Esophagus muscularis mucosa (tissue), 4 donors: Measurements from ENCODE around the gene PLAU. TPM values are rescaled to one million over a fixed set of nuclear protein-coding genes. Genes with fewer than 3 reads are reported as not detected.
"Not testable (repeated sequence)": the region's sequence is repeated elsewhere in the genome, so short reads cannot be mapped to it uniquely, and the experiment has no call there.

Source experiments
- DNase-seq: peaks from one replicate; pipeline ENCODE4 v3.0.0-alpha.2; 2017; ENCODE audit errors: extremely low spot score
- H3K27ac ChIP-seq, 4 donors: fragments of 200-600 bp; sonication (generic); replicated peaks in 1 of 4; 1 replicate in 3 of 4; 2 replicates in 1 of 4; pipeline ENCODE4 v1.5.1; 2016 to 2019; ENCODE audit warnings: mild to moderate bottlenecking in 1 of 4
- H3K27me3 ChIP-seq, 4 donors: fragments of 200-600 bp; sonication (generic); one replicate each; pipeline versions ENCODE4 v1.5.1 to v1.6.0; 2016 to 2019
- H3K36me3 ChIP-seq, 4 donors: fragments of 200-600 bp; sonication (generic); one replicate each; pipeline ENCODE4 v1.5.1; 2016 to 2019
- H3K4me1 ChIP-seq, 4 donors: fragments of 200-600 bp; sonication (generic); one replicate each; pipeline ENCODE4 v1.5.1; 2016 to 2019
- H3K4me3 ChIP-seq, 4 donors: fragments of 200-600 bp; sonication (generic); 1 replicate in 2 of 4; 2 replicates in 2 of 4; pipeline ENCODE4 v1.5.1; 2016 to 2019; ENCODE audit warnings: mild to moderate bottlenecking in 4 of 4, moderate library complexity in 1 of 4
- H3K9me3 ChIP-seq, 4 donors: fragments of 200-600 bp; sonication (generic); 1 replicate in 3 of 4; 2 replicates in 1 of 4; pipeline ENCODE4 v1.5.1; 2016 to 2019
- CTCF ChIP-seq, 3 experiments: fragments of 200-600 bp in 2 of 3; fragments of 450-650 bp in 1 of 3; sonication (generic) in 2 of 3; IDR thresholded peaks; one replicate each; pipeline ENCODE4 v1.5.1; 2017 to 2019; ENCODE audit warnings: antibody characterized with exemption in 3 of 3, mild to moderate bottlenecking in 2 of 3, moderate library complexity in 1 of 3
- EP300 ChIP-seq: sonication (generic); formaldehyde crosslinking; IDR thresholded peaks from one replicate; pipeline ENCODE4 v1.6.1; 2017; ENCODE audit warnings: antibody characterized with exemption
- POLR2A ChIP-seq: fragments of 450-650 bp; IDR thresholded peaks from one replicate; pipeline ENCODE4 v1.6.1; 2017; ENCODE audit warnings: antibody characterized with exemption, moderate library complexity, mild to moderate bottlenecking, low read depth
- POLR2AphosphoS5 ChIP-seq, 2 donors: sonication (generic); formaldehyde crosslinking; IDR thresholded peaks; one replicate each; pipeline ENCODE4 v1.6.1; 2017; ENCODE audit warnings: antibody characterized with exemption in 2 of 2
- WGBS: methylation state at CpG from one replicate; pipeline ENCODE4 v1.1.5; 2018; 5-methylcytosine and 5-hydroxymethylcytosine counted together
- intact Hi-C: fragments of 100-400 bp; cut with DNase I; formaldehyde crosslinking; loops from one replicate; pipeline ENCODE4 v1.15.1; 2023
- total RNA-seq, 4 donors: library from RNA; depleted of rRNA; stranded (reverse); fragments of >200 nt; gene quantifications; one replicate each; pipeline versions ENCODE4 v1.1.0 to v1.2.1, GENCODE V29; 2016

Gene PLAU
- total RNA-seq, 4 donors from 2014 or later = 4.2 to 38.3 (median 6.9) TPM

- 94% methylated on average over 5 of the region's 5 CpGs for WGBS
- no peaks in the 10 kb centered on the region for H3K9me3 ChIP-seq
- peaks cover 32 to 35% (median 34%) of the 10 kb centered on the region in 4 donors for H3K4me1 ChIP-seq
- no peak for DNase-seq
- H3K36me3 ChIP-seq = no peaks in the 10 kb centered on the region
- H3K27me3 ChIP-seq = no peaks in the 10 kb centered on the region
- TF ChIP-seq EP300 = no peak
- TF ChIP-seq POLR2A = no peak
- H3K4me3 ChIP-seq = no peak overlapping the region
- no peak overlapping the region for H3K27ac ChIP-seq
- intact Hi-C loops = no loop called here
These were observed 20.7 kb upstream of the PLAU start for GRCh38 chr10:73890261-73890660.

GRCh38 chr10:73890830-73891229 is 20.1 kb upstream of the PLAU start:
- WGBS = 63% methylated on average over 3 of the region's 3 CpGs
- intact Hi-C loops, DNase-seq, H3K27me3 ChIP-seq, H3K27ac ChIP-seq, H3K4me3 ChIP-seq, H3K9me3 ChIP-seq, H3K36me3 ChIP-seq: not testable (repeated sequence)
- peaks cover 32 to 35% (median 34%) of the 10 kb centered on the region in 4 donors for H3K4me1 ChIP-seq

- Histone ChIP-seq H3K36me3 (no peaks in the 10 kb centered on the region), H3K27me3 (no peaks in the 10 kb centered on the region), H3K27ac (no peak overlapping the region), H3K4me1 (peaks cover 27 to 29% (median 27%) of the 10 kb centered on the region in 4 donors), H3K9me3 (no peaks in the 10 kb centered on the region), H3K4me3 (no peak overlapping the region)
- no peak for DNase-seq
- 88% methylated on average over 5 of the region's 5 CpGs for WGBS
- TF ChIP-seq POLR2A (no peak), POLR2AphosphoS5 (IDR thresholded peaks at IDR 0.05) (no peak)
- intact Hi-C loops = no loop called here
These were observed 19.4 kb upstream of the PLAU start for GRCh38 chr10:73891540-73891939.

GRCh38 chr10:73892310-73893030 is 18.5 kb upstream of the PLAU start:
- no peaks in the 10 kb centered on the region for H3K27me3 ChIP-seq
- H3K36me3 ChIP-seq = no peaks in the 10 kb centered on the region
- no peak overlapping the region for H3K27ac ChIP-seq
- TF ChIP-seq EP300 = no peak
- TF ChIP-seq POLR2AphosphoS5 (IDR thresholded peaks at IDR 0.05) = no peak
- no peak for TF ChIP-seq POLR2A
- TF ChIP-seq CTCF (IDR thresholded peaks at IDR 0.05) = no peak
- 80% methylated on average over 10 of the region's 10 CpGs for WGBS
- H3K4me3 ChIP-seq = no peak overlapping the region
- intact Hi-C loops = no loop called here
- no peaks in the 10 kb centered on the region for H3K9me3 ChIP-seq
- H3K4me1 ChIP-seq = peaks cover 17 to 20% (median 18%) of the 10 kb centered on the region in 4 donors
- no peak for DNase-seq

- Histone ChIP-seq H3K9me3 (no peaks in the 10 kb centered on the region), H3K4me1 (peaks cover 8 to 10% (median 9%) of the 10 kb centered on the region in 4 donors), H3K27ac (no peak overlapping the region), H3K27me3 (no peaks in the 10 kb centered on the region), H3K4me3 (no peak overlapping the region), H3K36me3 (no peaks in the 10 kb centered on the region)
- TF ChIP-seq EP300 = no peak
- no peak for TF ChIP-seq POLR2A
- no peak for TF ChIP-seq CTCF (IDR thresholded peaks at IDR 0.05)
- TF ChIP-seq POLR2AphosphoS5 (IDR thresholded peaks at IDR 0.05) = no peak
- DNase-seq = no peak
- WGBS = 80% methylated on average over 8 of the region's 8 CpGs
- intact Hi-C loops = no loop called here
These were observed 17.5 kb upstream of the PLAU start for GRCh38 chr10:73893426-73893825.

GRCh38 chr10:73894245-73894971 is 16.5 kb upstream of the PLAU start:
- intact Hi-C loops = no loop called here
- WGBS = 68% methylated on average over 6 of the region's 6 CpGs
- H3K36me3 ChIP-seq = no peaks in the 10 kb centered on the region
- H3K9me3 ChIP-seq = no peaks in the 10 kb centered on the region
- no peaks in the 10 kb centered on the region for H3K27me3 ChIP-seq
- peaks cover 0 to under 1% (median 0%) of the 10 kb centered on the region in 4 donors for H3K4me1 ChIP-seq
- H3K27ac ChIP-seq = no peak overlapping the region
- TF ChIP-seq CTCF (IDR thresholded peaks at IDR 0.05) (no peak), POLR2A (no peak), POLR2AphosphoS5 (IDR thresholded peaks at IDR 0.05) (no peak), EP300 (no peak)
- DNase-seq = no peak
- no peak overlapping the region for H3K4me3 ChIP-seq

- intact Hi-C loops = not testable (repeated sequence)
These were observed 15.6 kb upstream of the PLAU start for GRCh38 chr10:73895381-73895780.

More at GRCh38 chr10:73895381-73895780, 15.6 kb upstream of the PLAU start:
- not testable (repeated sequence) for DNase-seq, H3K27me3 ChIP-seq, H3K36me3 ChIP-seq, H3K4me3 ChIP-seq, H3K9me3 ChIP-seq, H3K4me1 ChIP-seq, H3K27ac ChIP-seq
- 97% methylated on average over 9 of the region's 9 CpGs for WGBS
